CD4-positive, alpha-beta memory T cell (primary cell): ENCODE results near the gene IGIP. TPM values are rescaled to one million over a fixed set of nuclear protein-coding genes. Genes with fewer than 3 reads are reported as not detected.

Experiments used
- CTCF ChIA-PET: fragments of 350-600 bp; sonication (Branson Sonifier 250); formaldehyde crosslinking; loops from one replicate; lab custom pipeline; 2021; ENCODE audit warnings: inconsistent platforms; ENCODE audit not compliant: partially characterized antibody; lab: Charles Lee
- POLR2A ChIA-PET: fragments of 350-600 bp; sonication (Branson Sonifier 250); formaldehyde crosslinking; loops from one replicate; lab custom pipeline; 2021; ENCODE audit not compliant: partially characterized antibody; lab: Charles Lee
- DNase-seq, 5 donors: peaks; one replicate each; pipeline versions ENCODE4 v3.0.0 to v3.0.0-alpha.2; 2020 to 2022; ENCODE audit warnings: mixed read lengths in 1 of 5
- H3K27ac ChIP-seq: one replicate; pipeline ENCODE4 v1.7.0; 2013; ENCODE audit warnings: low read depth, low read length
- H3K27me3 ChIP-seq: 2 replicates; pipeline ENCODE4 v1.7.0; 2013; ENCODE audit warnings: mild to moderate bottlenecking, low read length, moderate library complexity; ENCODE audit not compliant: insufficient read depth
- H3K36me3 ChIP-seq: 2 replicates; pipeline ENCODE4 v1.7.0; 2013; ENCODE audit warnings: mild to moderate bottlenecking, low read length, moderate library complexity; ENCODE audit not compliant: insufficient read depth
- H3K4me1 ChIP-seq: 2 replicates; pipeline ENCODE4 v1.7.0; 2013; ENCODE audit warnings: mild to moderate bottlenecking, low read length, moderate library complexity; ENCODE audit not compliant: insufficient read depth
- H3K4me3 ChIP-seq, 2 donors: one replicate each; pipeline ENCODE4 v1.7.0; 2013; ENCODE audit warnings: low read length in 2 of 2, mild to moderate bottlenecking in 1 of 2
- H3K9me3 ChIP-seq, 2 donors: one replicate each; pipeline ENCODE4 v1.7.0; 2013; ENCODE audit warnings: low read length in 2 of 2, control low read depth in 1 of 2; ENCODE audit not compliant: control insufficient read depth in 1 of 2
- H3K27ac Mint-ChIP-seq, 7 donors: one replicate each; pipeline ENCODE4 v1.8.0; 2020 to 2021; ENCODE audit warnings: mixed read lengths in 7 of 7, mild to moderate bottlenecking in 6 of 7, inconsistent platforms in 3 of 7, moderate library complexity in 3 of 7
- H3K27me3 Mint-ChIP-seq, 2 donors: one replicate each; pipeline ENCODE4 v1.8.0; 2020 to 2021; ENCODE audit warnings: mixed read lengths in 2 of 2
- H3K36me3 Mint-ChIP-seq, 2 donors: one replicate each; pipeline ENCODE4 v1.8.0; 2020 to 2021; ENCODE audit warnings: mixed read lengths in 2 of 2, inconsistent platforms in 1 of 2, mild to moderate bottlenecking in 1 of 2
- H3K4me1 Mint-ChIP-seq, 4 donors: one replicate each; pipeline ENCODE4 v1.8.0; 2020 to 2021; ENCODE audit warnings: mixed read lengths in 4 of 4, mild to moderate bottlenecking in 1 of 4
- H3K4me3 Mint-ChIP-seq, 8 donors: one replicate each; pipeline ENCODE4 v1.8.0; 2020 to 2021; ENCODE audit warnings: mixed read lengths in 8 of 8, mild to moderate bottlenecking in 7 of 8, moderate library complexity in 6 of 8, inconsistent platforms in 3 of 8
- H3K9me3 Mint-ChIP-seq, 8 donors: one replicate each; pipeline ENCODE4 v1.8.0; 2020 to 2021; ENCODE audit warnings: mixed read lengths in 8 of 8, mild to moderate bottlenecking in 5 of 8, inconsistent platforms in 3 of 8, moderate library complexity in 1 of 8
- intact Hi-C: fragments of 100-400 bp; cut with micrococcal nuclease; formaldehyde crosslinking; loops from one replicate; pipeline ENCODE4 v1.15.1; 2023
- polyA plus RNA-seq, 2 donors: library from polyadenylated mRNA; unstranded; fragments of 300-500 nt; fragmentation: Illumina TruSeq; gene quantifications; one replicate each; pipeline ENCODE4 v1.2.3, GENCODE V29; 2021
- total RNA-seq, 2 experiments: library from RNA; stranded (reverse); gene quantifications; one replicate each; pipeline ENCODE4 v1.2.3, GENCODE V29; 2021

Gene IGIP
- total and polyA plus RNA-seq, 4 experiments from 2014 or later: 0.27 to 14.9 (median 7.2) TPM

GRCh38 chr5:140093179-140093578 lies 32.6 kb upstream of the IGIP start:
- CTCF ChIA-PET: interaction anchor here (0.6 to 2.0 kb wide), 2 partner anchors 51 to 243 kb away, joined by 3 to 5 read pairs; no protein-coding TSS in a partner anchor

DNA sequence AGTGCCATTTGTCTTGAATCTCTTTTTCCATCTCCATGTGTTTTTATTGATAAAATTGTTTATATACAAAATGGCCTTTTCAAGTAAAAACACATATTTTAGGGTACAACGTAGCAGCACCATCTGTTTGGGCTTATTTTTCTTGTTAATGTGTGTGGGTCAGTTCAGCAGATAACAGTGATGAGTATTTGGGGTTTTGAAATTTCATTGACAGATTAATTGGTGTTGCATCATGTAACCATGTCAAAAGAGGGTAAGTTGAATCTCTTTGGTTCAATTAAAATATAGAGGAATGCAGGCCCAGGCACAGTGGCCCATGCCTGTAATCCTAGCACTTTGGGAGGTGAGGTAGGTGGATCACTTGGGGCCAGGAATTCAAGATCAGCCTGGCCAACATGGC lies 31.9 kb upstream of the IGIP start:
- no peak for DNase-seq
- Mint-ChIP-seq H3K4me1 (no peaks in the 10 kb centered on the region), H3K4me3 (no peak overlapping the region), H3K36me3 (peaks cover 6 to 11% of the 10 kb centered on the region in 2 donors), H3K27ac (no peak overlapping the region), H3K27me3 (peaks cover 13 to 15% of the 10 kb centered on the region in 2 donors), H3K9me3 (peaks cover 0 to 28% (median 22%) of the 10 kb centered on the region in 8 donors)
- no peaks in the 10 kb centered on the region for H3K27me3 ChIP-seq
- peaks cover 0 to 13% of the 10 kb centered on the region in 2 donors for H3K9me3 ChIP-seq
- no peak overlapping the region for H3K27ac ChIP-seq
- intact Hi-C loops: no loop called here
- no peaks in the 10 kb centered on the region for H3K36me3 ChIP-seq
- no peaks in the 10 kb centered on the region for H3K4me1 ChIP-seq
- ChIA-PET POLR2A (no interaction called here), CTCF (interaction anchor here (0.9 to 1.6 kb wide), 3 partner anchors 20 to 48 kb away, joined by 3 read pairs; no protein-coding TSS in a partner anchor)
- H3K4me3 ChIP-seq: no peak overlapping the region

More at GRCh38 chr5:140093179-140093578, 32.6 kb upstream of the IGIP start:
- Histone ChIP-seq H3K4me1 (no peaks in the 10 kb centered on the region), H3K27me3 (no peaks in the 10 kb centered on the region), H3K36me3 (no peaks in the 10 kb centered on the region), H3K9me3 (peaks cover 0 to 13% of the 10 kb centered on the region in 2 donors), H3K4me3 (no peak overlapping the region), H3K27ac (no peak overlapping the region)
- Mint-ChIP-seq H3K4me3 (no peak overlapping the region), H3K36me3 (peaks cover 6 to 11% of the 10 kb centered on the region in 2 donors), H3K27ac (no peak overlapping the region), H3K9me3 (peaks cover 0 to 28% (median 22%) of the 10 kb centered on the region in 8 donors), H3K4me1 (no peaks in the 10 kb centered on the region), H3K27me3 (peaks cover 13 to 15% of the 10 kb centered on the region in 2 donors)
- DNase-seq: no peak
- intact Hi-C loops: no loop called here
- POLR2A ChIA-PET: no interaction called here

DNA sequence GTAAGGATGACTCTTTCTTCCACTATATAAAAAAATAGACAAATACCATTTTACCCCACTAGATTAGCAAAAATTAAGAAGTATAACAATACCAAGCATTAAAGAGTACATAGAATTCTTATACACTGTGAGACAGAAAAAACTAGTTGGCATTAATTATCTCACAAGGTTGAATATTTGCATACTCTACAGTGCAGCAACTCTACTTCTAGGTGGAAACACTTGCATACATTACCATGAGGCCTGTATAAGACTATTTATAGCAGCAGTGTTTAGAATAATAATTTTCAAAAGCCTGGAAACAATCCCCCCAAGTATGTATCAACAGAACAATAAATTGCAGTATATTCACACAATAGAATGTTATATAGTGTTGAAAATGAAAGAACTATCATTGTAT lies 30.8 kb upstream of the IGIP start:
- ChIA-PET POLR2A (no interaction called here), CTCF (interaction anchor here (0.9 to 1.6 kb wide), 3 partner anchors 21 to 46 kb away, joined by 3 read pairs; no protein-coding TSS in a partner anchor)
- Mint-ChIP-seq H3K27me3 (peaks cover 13 to 16% of the 10 kb centered on the region in 2 donors), H3K4me1 (no peaks in the 10 kb centered on the region), H3K9me3 (peaks cover under 1 to 19% (median 13%) of the 10 kb centered on the region in 8 donors), H3K27ac (no peak overlapping the region), H3K4me3 (no peak overlapping the region), H3K36me3 (peaks cover 6 to 11% of the 10 kb centered on the region in 2 donors)
- no peak for DNase-seq
- peaks cover 0 to 6% of the 10 kb centered on the region in 2 donors for H3K9me3 ChIP-seq
- H3K4me1 ChIP-seq: no peaks in the 10 kb centered on the region
- no peaks in the 10 kb centered on the region for H3K27me3 ChIP-seq
- H3K4me3 ChIP-seq: no peak overlapping the region
- H3K36me3 ChIP-seq: no peaks in the 10 kb centered on the region
- H3K27ac ChIP-seq: no peak overlapping the region
- intact Hi-C loops: no loop called here

DNA sequence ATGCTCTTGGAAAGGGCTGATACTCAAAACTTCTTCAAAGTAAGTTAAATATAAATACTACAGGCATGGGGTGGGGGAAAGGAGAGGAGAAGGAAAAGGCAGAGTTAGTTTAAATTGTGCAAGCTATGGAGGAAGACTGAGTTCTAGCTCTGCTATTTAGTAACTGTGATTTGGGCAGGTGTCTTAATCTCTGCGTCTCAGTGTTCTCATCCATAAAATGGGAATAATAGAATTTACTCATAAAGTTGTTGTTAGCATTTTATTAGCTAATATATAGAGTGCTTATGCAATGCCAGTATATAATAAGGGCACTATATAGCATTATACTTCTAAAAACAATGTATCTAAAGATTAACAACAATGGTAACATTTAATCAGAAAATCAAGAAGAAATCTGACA lies 24.6 kb upstream of the IGIP start:
- H3K27ac ChIP-seq: no peak overlapping the region
- CTCF ChIA-PET: interaction anchor here (10.2 kb wide), 1 partner anchor 43 kb away, joined by 72 read pairs; no protein-coding TSS in a partner anchor
- Mint-ChIP-seq H3K36me3 (peaks cover 0 to 3% of the 10 kb centered on the region in 2 donors), H3K27me3 (peaks cover 3 to 7% of the 10 kb centered on the region in 2 donors), H3K4me1 (peaks cover 0 to 3% (median 2%) of the 10 kb centered on the region in 4 donors), H3K27ac (no peak overlapping the region), H3K9me3 (peaks cover 0 to 3% (median 0%) of the 10 kb centered on the region in 8 donors), H3K4me3 (no peak overlapping the region)
- no peak overlapping the region for H3K4me3 ChIP-seq
- H3K9me3 ChIP-seq: no peaks in the 10 kb centered on the region
- DNase-seq: no peak
- POLR2A ChIA-PET: no interaction called here
- no peaks in the 10 kb centered on the region for H3K27me3 ChIP-seq
- intact Hi-C loops: loop anchor here (10.0 kb wide), 2 partner anchors 604 to 1224 kb away; partner anchors contain the start of genes TAF7 and ZMAT2
- no peaks in the 10 kb centered on the region for H3K4me1 ChIP-seq
- no peaks in the 10 kb centered on the region for H3K36me3 ChIP-seq

DNA sequence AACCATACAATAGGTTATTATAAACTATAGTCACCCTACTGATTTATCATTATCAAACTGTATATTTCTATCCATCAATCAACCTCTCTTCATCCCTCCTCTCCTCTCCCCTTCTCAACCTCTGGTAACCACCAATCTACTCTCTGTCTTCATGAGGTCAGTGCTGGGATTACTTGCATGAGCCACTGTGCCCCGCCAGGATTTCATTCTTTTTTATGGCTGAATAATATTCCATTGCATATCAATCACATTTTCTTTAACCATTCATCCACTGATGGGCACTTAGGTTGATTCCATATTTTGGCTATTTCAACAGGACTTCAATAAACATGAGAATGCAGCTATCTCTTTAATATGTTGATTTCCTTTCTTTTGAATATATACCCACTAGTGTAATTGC lies 22.6 kb upstream of the IGIP start:
- H3K27ac ChIP-seq: no peak overlapping the region
- Mint-ChIP-seq H3K4me3 (no peak overlapping the region), H3K27ac (no peak overlapping the region), H3K9me3 (peaks cover 0 to 3% (median 0%) of the 10 kb centered on the region in 8 donors), H3K27me3 (peaks cover 3 to 7% of the 10 kb centered on the region in 2 donors), H3K4me1 (peaks cover 6 to 23% (median 13%) of the 10 kb centered on the region in 4 donors), H3K36me3 (peaks cover 3 to 11% of the 10 kb centered on the region in 2 donors)
- H3K9me3 ChIP-seq: no peaks in the 10 kb centered on the region
- CTCF ChIA-PET: interaction anchor here (1.2 to 10.2 kb wide), 2 partner anchors 12 to 41 kb away, joined by 3 to 72 read pairs; no protein-coding TSS in a partner anchor
- POLR2A ChIA-PET: interaction anchor here (0.6 kb wide), 1 partner anchor 57 kb away, joined by 3 read pairs; no protein-coding TSS in a partner anchor
- H3K36me3 ChIP-seq: no peaks in the 10 kb centered on the region
- H3K4me3 ChIP-seq: no peak overlapping the region
- peaks cover 10% of the 10 kb centered on the region for H3K4me1 ChIP-seq
- no peaks in the 10 kb centered on the region for H3K27me3 ChIP-seq
- intact Hi-C loops: loop anchor here (10.0 kb wide), 2 partner anchors 602 to 1222 kb away; partner anchors contain the start of genes TAF7 and ZMAT2
- no peak for DNase-seq

- no peaks in the 10 kb centered on the region for H3K9me3 ChIP-seq
- H3K27me3 Mint-ChIP-seq: peaks cover 3 to 7% of the 10 kb centered on the region in 2 donors
- no peak overlapping the region for H3K27ac ChIP-seq
- H3K36me3 ChIP-seq: no peaks in the 10 kb centered on the region
- no peak overlapping the region for H3K4me3 ChIP-seq
- H3K27ac Mint-ChIP-seq: peak overlapping the region in 1 of 7 donors; percentile 57
- no peak overlapping the region for H3K4me3 Mint-ChIP-seq
- DNase-seq: no peak
- POLR2A ChIA-PET: no interaction called here
- intact Hi-C loops: loop anchor here (10.0 kb wide), 2 partner anchors 601 to 1221 kb away; partner anchors contain the start of genes TAF7 and ZMAT2
- peaks cover 19% of the 10 kb centered on the region for H3K4me1 ChIP-seq
- peaks cover 3 to 15% of the 10 kb centered on the region in 2 donors for H3K36me3 Mint-ChIP-seq
- peaks cover 0 to 3% (median 0%) of the 10 kb centered on the region in 8 donors for H3K9me3 Mint-ChIP-seq
- H3K27me3 ChIP-seq: no peaks in the 10 kb centered on the region
- peaks cover 7 to 31% (median 20%) of the 10 kb centered on the region in 4 donors for H3K4me1 Mint-ChIP-seq
- CTCF ChIA-PET: interaction anchor here (3.1 to 10.2 kb wide), 2 partner anchors 11 to 40 kb away, joined by 8 to 72 read pairs; partner anchors contain the start of gene PURA
Measured at GRCh38 chr5:140104100-140104499, 21.6 kb upstream of the IGIP start.

DNA sequence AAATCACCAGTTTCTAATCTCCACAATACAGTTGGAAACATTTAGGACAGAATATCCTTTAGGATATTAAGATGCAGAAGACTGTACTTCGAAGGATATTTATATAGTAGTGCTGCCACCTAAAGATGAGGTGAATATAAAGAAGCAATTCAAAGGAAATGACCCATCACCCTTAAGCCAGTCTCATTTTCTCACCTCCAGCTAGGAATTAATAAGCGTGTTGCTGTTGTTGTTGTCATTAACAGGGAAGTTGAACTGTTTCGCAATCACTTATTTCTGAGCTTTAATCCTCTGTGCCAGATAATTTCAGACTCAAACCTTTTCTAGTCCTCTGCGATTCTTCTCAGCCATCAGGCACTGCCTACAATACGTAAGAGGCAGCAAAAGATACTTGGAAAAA lies 19.6 kb upstream of the IGIP start:
- Mint-ChIP-seq H3K27ac (peak overlapping the region in 6 of 7 donors; percentile 97 to 100 (median 99)), H3K4me3 (peak overlapping the region in 4 of 8 donors; percentile 58 to 100 (median 84)), H3K4me1 (peaks cover 15 to 41% (median 28%) of the 10 kb centered on the region in 4 donors), H3K27me3 (peaks cover 0 to under 1% of the 10 kb centered on the region in 2 donors), H3K9me3 (no peaks in the 10 kb centered on the region), H3K36me3 (peaks cover 3 to 15% of the 10 kb centered on the region in 2 donors)
- ChIA-PET CTCF (interaction anchor here (0.6 to 10.2 kb wide), 6 partner anchors 9 to 52 kb away, joined by 3 to 72 read pairs (median 6); partner anchors contain the start of gene PURA), POLR2A (interaction anchor here (0.6 to 4.4 kb wide), 4 partner anchors 10 to 541 kb away, joined by 3 to 33 read pairs (median 12); partner anchors contain the start of genes CYSTM1, IK, NDUFA2 and PURA)
- Histone ChIP-seq H3K27me3 (no peaks in the 10 kb centered on the region), H3K9me3 (no peaks in the 10 kb centered on the region), H3K27ac (peak overlapping the region; percentile 94), H3K4me3 (no peak overlapping the region), H3K4me1 (peaks cover 36% of the 10 kb centered on the region), H3K36me3 (no peaks in the 10 kb centered on the region)
- DNase-seq: no peak
- intact Hi-C loops: loop anchor here (5.0 to 10.0 kb wide), 5 partner anchors 34 to 1529 kb away; partner anchors contain the start of genes HSPA9, MATR3, TAF7 and ZMAT2
